GM19463 (cell line): Measurements from ENCODE around the gene PKIB.

Experiments
- ATAC-seq: cut with Tn5 transposase; IDR thresholded peaks from one replicate; pipeline ENCODE4 v1.9.1; 2021; ENCODE audit warnings: mild to moderate bottlenecking, moderate library complexity; ENCODE audit not compliant: unreplicated experiment

PKIB gene

GRCh38 chr6:122702841-122703240 lies 92.6 kb downstream of the PKIB start:
- no peak for ATAC-seq

- ATAC-seq, result no peak
Measured at GRCh38 chr6:122704066-122704465, 93.9 kb downstream of the PKIB start.

GRCh38 chr6:122709922-122710512 lies 99.8 kb downstream of the PKIB start:
- ATAC-seq, result peak; percentile 83

- ATAC-seq, result no peak
Measured at GRCh38 chr6:122710908-122711635, 100.9 kb downstream of the PKIB start.

- no peak for ATAC-seq
Measured at GRCh38 chr6:122712093-122712447, 101.9 kb downstream of the PKIB start.

- no peak for ATAC-seq
Measured at GRCh38 chr6:122712448-122713137, 102.4 kb downstream of the PKIB start.

GRCh38 chr6:122713138-122713537 lies 102.9 kb downstream of the PKIB start:
- ATAC-seq, result no peak

GRCh38 chr6:122714059-122714458 lies 103.9 kb downstream of the PKIB start:
- ATAC-seq, result no peak

GRCh38 chr6:122715725-122716124 lies 105.5 kb downstream of the PKIB start:
- no peak for ATAC-seq

GRCh38 chr6:122717350-122717749 lies 107.1 kb downstream of the PKIB start:
- no peak for ATAC-seq

- no peak for ATAC-seq
Measured at GRCh38 chr6:122718616-122719015, 108.4 kb downstream of the PKIB start.

- no peak for ATAC-seq
Measured at GRCh38 chr6:122719176-122719575, 109.0 kb downstream of the PKIB start.

GRCh38 chr6:122722746-122723145 lies 112.5 kb downstream of the PKIB start:
- no peak for ATAC-seq

GRCh38 chr6:122726649-122727048 lies 116.4 kb downstream of the PKIB start:
- peak; percentile 43 for ATAC-seq

GRCh38 chr6:122727244-122727643 lies 117.0 kb downstream of the PKIB start:
- ATAC-seq, result no peak

- ATAC-seq, result no peak
Measured at GRCh38 chr6:122730334-122730733, 120.1 kb downstream of the PKIB start.

- peak; percentile 39 for ATAC-seq
Measured at GRCh38 chr6:122730775-122731386, 120.7 kb downstream of the PKIB start.

GRCh38 chr6:122733259-122733658 lies 123.1 kb downstream of the PKIB start:
- ATAC-seq, result peak; percentile 40

GRCh38 chr6:122734529-122735395 lies 124.6 kb downstream of the PKIB start:
- ATAC-seq, result no peak

GRCh38 chr6:122735582-122735981 lies 125.4 kb downstream of the PKIB start:
- ATAC-seq, result no peak

GRCh38 chr6:122736163-122736562 lies 126.0 kb downstream of the PKIB start:
- ATAC-seq, result no peak
